SU-DHL-6 (cell line): ENCODE data around the gene NOVA2.

Experiments used
- EZH2phosphoT487 ChIP-seq: fragments of 200-600 bp; sonication (generic), shearing (Covaris generic); conservative IDR thresholded peaks from 2 replicates; pipeline ENCODE4 v1.6.1; 2018; ENCODE audit warnings: mild to moderate bottlenecking, antibody characterized with exemption, low read length, moderate library complexity, mixed read lengths
- TF ChIP-seq, protein P1 (sequence below): fragments of 200-600 bp; sonication (generic); IDR thresholded peaks from one replicate; pipeline ENCODE4 v1.5.1; 2017; ENCODE audit warnings: antibody characterized with exemption, mild to moderate bottlenecking, low read length, moderate library complexity; ENCODE audit not compliant: insufficient read depth, poor library complexity, severe bottlenecking

DNA sequence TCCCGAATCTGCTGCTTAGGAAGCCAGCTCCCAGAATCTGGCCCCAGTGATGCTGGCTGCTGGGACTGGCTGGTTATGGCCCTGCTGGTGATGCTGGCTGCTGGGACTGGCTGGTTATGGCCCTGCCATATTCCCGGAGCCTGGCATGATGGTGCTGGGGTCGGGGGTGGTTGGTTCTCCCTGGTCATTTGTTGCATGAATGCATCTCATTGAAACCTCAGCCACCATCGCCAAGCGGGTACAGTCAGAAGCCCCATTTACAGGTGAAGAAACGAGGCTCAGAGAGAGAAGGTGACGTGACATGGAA lies 47.1 kb upstream of the NOVA2 start:
- TF ChIP-seq, protein P1, sequence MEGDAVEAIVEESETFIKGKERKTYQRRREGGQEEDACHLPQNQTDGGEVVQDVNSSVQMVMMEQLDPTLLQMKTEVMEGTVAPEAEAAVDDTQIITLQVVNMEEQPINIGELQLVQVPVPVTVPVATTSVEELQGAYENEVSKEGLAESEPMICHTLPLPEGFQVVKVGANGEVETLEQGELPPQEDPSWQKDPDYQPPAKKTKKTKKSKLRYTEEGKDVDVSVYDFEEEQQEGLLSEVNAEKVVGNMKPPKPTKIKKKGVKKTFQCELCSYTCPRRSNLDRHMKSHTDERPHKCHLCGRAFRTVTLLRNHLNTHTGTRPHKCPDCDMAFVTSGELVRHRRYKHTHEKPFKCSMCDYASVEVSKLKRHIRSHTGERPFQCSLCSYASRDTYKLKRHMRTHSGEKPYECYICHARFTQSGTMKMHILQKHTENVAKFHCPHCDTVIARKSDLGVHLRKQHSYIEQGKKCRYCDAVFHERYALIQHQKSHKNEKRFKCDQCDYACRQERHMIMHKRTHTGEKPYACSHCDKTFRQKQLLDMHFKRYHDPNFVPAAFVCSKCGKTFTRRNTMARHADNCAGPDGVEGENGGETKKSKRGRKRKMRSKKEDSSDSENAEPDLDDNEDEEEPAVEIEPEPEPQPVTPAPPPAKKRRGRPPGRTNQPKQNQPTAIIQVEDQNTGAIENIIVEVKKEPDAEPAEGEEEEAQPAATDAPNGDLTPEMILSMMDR = no peak
- TF ChIP-seq EZH2phosphoT487 = no peak
